Pancreas (tissue), 10 donors: ENCODE results near the gene MCM6. TPM values are rescaled to one million over a fixed set of nuclear protein-coding genes. Genes with fewer than 3 reads are reported as not detected.

ENCODE experiments used
- ATAC-seq, 4 donors: fragments of 200-7000 bp; cut with Tn5 transposase; one replicate each; pipeline versions ENCODE4 v1.8.0 to v1.9.1; 2020; ENCODE audit warnings: mild to moderate bottlenecking in 4 of 4, moderate library complexity in 4 of 4
- DNase-seq, 6 donors: peaks; one replicate each; pipeline ENCODE4 v3.0.0-alpha.2; 2020
- FAIRE-seq: peaks from 2 replicates; lab custom pipeline; 2012; peaks lifted over from hg19 to GRCh38; lab: Jason Lieb, UNC
- H3K27ac ChIP-seq, 4 donors: fragments of 200-600 bp; sonication (generic); 1 replicate in 3 of 4; 2 replicates in 1 of 4; pipeline versions ENCODE4 v1.5.0 to v1.8.0; 2020
- H3K27me3 ChIP-seq, 4 donors: fragments of 200-600 bp; one replicate each; pipeline ENCODE4 v1.8.0; 2021
- H3K36me3 ChIP-seq, 3 donors: fragments of 200-600 bp; sonication (generic) in 1 of 3; one replicate each; pipeline versions ENCODE4 v1.5.0 to v1.8.0; 2020 to 2021
- H3K4me1 ChIP-seq, 3 donors: fragments of 200-600 bp; one replicate each; pipeline ENCODE4 v1.8.0; 2021
- H3K4me3 ChIP-seq, 4 donors: fragments of 200-600 bp; sonication (generic) in 2 of 4; one replicate each; pipeline versions ENCODE4 v1.5.0 to v1.8.0; 2020 to 2021
- H3K9me3 ChIP-seq, 4 donors: fragments of 200-600 bp; one replicate each; pipeline ENCODE4 v1.8.0; 2021
- CTCF ChIP-seq, 4 donors: fragments of 200-600 bp; sonication (generic) in 3 of 4; IDR thresholded peaks; one replicate each; pipeline versions ENCODE4 v1.5.0 to v1.8.0; 2021; ENCODE audit warnings: antibody characterized with exemption in 4 of 4
- WGBS, 2 donors: extraction: QIAGEN DNeasy Blood & Tissue Kit; methylation state at CpG; one replicate each; pipeline ENCODE4 v1.1.7; 2013; 5-methylcytosine and 5-hydroxymethylcytosine counted together
- intact Hi-C, 3 donors: fragments of 100-400 bp; cut with DNase I; formaldehyde crosslinking; loops; one replicate each; pipeline versions ENCODE4 v1.11.1 to v1.14.2; 2022
- polyA plus RNA-seq, 2 donors: library from polyadenylated mRNA; stranded (reverse); fragments of 200-250 nt; gene quantifications; one replicate each; pipeline ENCODE4 v1.2.3, GENCODE V29; 2013
- total RNA-seq, 6 donors: library from RNA; stranded (reverse); fragmentation: NEBNext Ultra II Directional in 4 of 6; extraction: Animal tissue kit (Norgen Biotek cat#: 25700) in 4 of 6; gene quantifications; one replicate each; pipeline versions ENCODE4 v1.2.1 to v1.2.4, GENCODE V29; 2021 to 2023
- donor health status: healthy with polysubstance abuse.
- donor health status: DM: no; HTN: no; CAD: no; lungs with moderate emphysema.
- donor health status: DM: no; HTN: no; CAD: no.
- donor health status: control.
- donor health status: control.
- donor health status: Bipolar disorder and iron deficiency.
- donor health status: DM: yes; HTN: yes; CAD: no.
- donor health status: DM: no; HTN: no; CAD: no.
- donor health status: DM: no; HTN: no; CAD: no.
- donor health status: DM: yes; HTN: yes; CAD: no.

MCM6 gene
- total and polyA plus RNA-seq, 8 donors = 1.5 to 5.7 (median 2.5) TPM

- Histone ChIP-seq H3K4me1 (peaks cover 0 to 3% (median 0%) of the 10 kb centered on the region in 3 donors), H3K27me3 (no peaks in the 10 kb centered on the region), H3K4me3 (peak overlapping the region in 1 of 4 donors; percentile 86), H3K9me3 (no peaks in the 10 kb centered on the region), H3K36me3 (no peaks in the 10 kb centered on the region), H3K27ac (no peak overlapping the region)
- ATAC-seq (no peak), FAIRE-seq (no peak), DNase-seq (no peak)
- WGBS, 2 donors = 82 to 87% methylated on average over 19 of the region's 19 CpGs
- intact Hi-C loops = no loop called here
- TF ChIP-seq CTCF (IDR thresholded peaks at IDR 0.05) = no peak
These were observed 1.4 kb downstream of the MCM6 start for GRCh38 chr2:135874777-135875365.

- Histone ChIP-seq H3K27ac (no peak overlapping the region), H3K9me3 (no peaks in the 10 kb centered on the region), H3K27me3 (no peaks in the 10 kb centered on the region), H3K36me3 (peaks cover 0 to 5% (median 0%) of the 10 kb centered on the region in 3 donors), H3K4me1 (no peaks in the 10 kb centered on the region), H3K4me3 (no peak overlapping the region)
- no peak for TF ChIP-seq CTCF (IDR thresholded peaks at IDR 0.05)
- ATAC-seq (no peak), FAIRE-seq (no peak), DNase-seq (no peak)
- intact Hi-C loops = no loop called here
- 93 to 100% methylated on average over 1 of the region's 1 CpG for WGBS, 2 donors
These were observed 5.7 kb downstream of the MCM6 start for GRCh38 chr2:135870571-135870970.

GRCh38 chr2:135863233-135863632, 13.0 kb downstream of the MCM6 start:
- no peak for TF ChIP-seq CTCF (IDR thresholded peaks at IDR 0.05)
- H3K9me3 ChIP-seq = no peaks in the 10 kb centered on the region
- no peak for ATAC-seq
- FAIRE-seq = no peak
- H3K4me1 ChIP-seq = no peaks in the 10 kb centered on the region
- no peak overlapping the region for H3K27ac ChIP-seq
- peaks cover 0 to 12% (median 5%) of the 10 kb centered on the region in 3 donors for H3K36me3 ChIP-seq
- 90 to 96% methylated on average over 6 of the region's 6 CpGs for WGBS, 2 donors
- no peak overlapping the region for H3K4me3 ChIP-seq
- no peaks in the 10 kb centered on the region for H3K27me3 ChIP-seq
- no peak for DNase-seq
- intact Hi-C loops = no loop called here

- DNase-seq = no peak
- Histone ChIP-seq H3K4me3 (no peak overlapping the region), H3K36me3 (peaks cover 0 to 12% (median 5%) of the 10 kb centered on the region in 3 donors), H3K9me3 (no peaks in the 10 kb centered on the region), H3K27me3 (no peaks in the 10 kb centered on the region), H3K27ac (no peak overlapping the region), H3K4me1 (no peaks in the 10 kb centered on the region)
- no peak for FAIRE-seq
- 88 to 93% methylated on average over 4 of the region's 4 CpGs for WGBS, 2 donors
- no peak for TF ChIP-seq CTCF (IDR thresholded peaks at IDR 0.05)
- intact Hi-C loops = no loop called here
- no peak for ATAC-seq
These were observed 13.5 kb downstream of the MCM6 start for GRCh38 chr2:135862718-135863117.

- no peaks in the 10 kb centered on the region for H3K4me1 ChIP-seq
- intact Hi-C loops = no loop called here
- no peaks in the 10 kb centered on the region for H3K9me3 ChIP-seq
- H3K27me3 ChIP-seq = no peaks in the 10 kb centered on the region
- H3K4me3 ChIP-seq = no peak overlapping the region
- no peak for DNase-seq
- H3K36me3 ChIP-seq = peaks cover 0 to 13% (median 0%) of the 10 kb centered on the region in 3 donors
- no peak for FAIRE-seq
- H3K27ac ChIP-seq = no peak overlapping the region
- TF ChIP-seq CTCF (IDR thresholded peaks at IDR 0.05) = no peak
- ATAC-seq = no peak
These were observed 22.8 kb downstream of the MCM6 start for GRCh38 chr2:135853401-135853800.
